Trophoblast cell (in vitro differentiated cells and primary cell): Measurements from ENCODE around the gene ALK.

Experiments
- DNase-seq, 2 donors: peaks; one replicate each; pipeline ENCODE4 v3.0.0-alpha.2; 2016
- H2AFZ ChIP-seq: 2 replicates; pipeline ENCODE4 v1.6.1; 2013; ENCODE audit warnings: low read length, moderate library complexity, mild to moderate bottlenecking; ENCODE audit not compliant: insufficient read depth, poor library complexity
- H2AK5ac ChIP-seq: 2 replicates; pipeline ENCODE4 v1.6.1; 2013; ENCODE audit warnings: mild to moderate bottlenecking, low read length
- H2BK120ac ChIP-seq: 2 replicates; pipeline ENCODE4 v1.6.1; 2013; ENCODE audit warnings: low read length, mild to moderate bottlenecking, moderate library complexity; ENCODE audit not compliant: insufficient read depth, poor library complexity
- H2BK12ac ChIP-seq: 2 replicates; pipeline ENCODE4 v1.6.1; 2013; ENCODE audit warnings: mild to moderate bottlenecking, low read length, moderate library complexity
- H2BK5ac ChIP-seq: 2 replicates; pipeline ENCODE4 v1.6.1; 2013; ENCODE audit warnings: low read length, low read depth, moderate library complexity, mild to moderate bottlenecking; ENCODE audit not compliant: poor library complexity
- H3K14ac ChIP-seq: 2 replicates; pipeline ENCODE4 v1.6.1; 2013; ENCODE audit warnings: mild to moderate bottlenecking, low read length
- H3K18ac ChIP-seq: 2 replicates; pipeline ENCODE4 v1.6.1; 2013; ENCODE audit warnings: mild to moderate bottlenecking, low read length
- H3K23ac ChIP-seq: 2 replicates; pipeline ENCODE4 v1.6.1; 2013; ENCODE audit warnings: low read length
- H3K27ac ChIP-seq: 2 replicates; pipeline ENCODE4 v1.5.1; 2013; ENCODE audit warnings: low read depth, mild to moderate bottlenecking, inconsistent platforms, low read length, moderate library complexity
- H3K27me3 ChIP-seq: 2 replicates; pipeline ENCODE4 v1.6.1; 2013; ENCODE audit warnings: inconsistent platforms, mild to moderate bottlenecking, low read length, moderate library complexity; ENCODE audit not compliant: insufficient read depth
- H3K36me3 ChIP-seq, 2 experiments: 1 replicate in 1 of 2; 2 replicates in 1 of 2; pipeline ENCODE4 v1.6.1; 2013; ENCODE audit warnings: low read length in 2 of 2, mild to moderate bottlenecking in 2 of 2, moderate library complexity in 1 of 2; ENCODE audit not compliant: insufficient read depth in 2 of 2, control insufficient read depth in 1 of 2
- H3K4ac ChIP-seq: 2 replicates; pipeline ENCODE4 v1.6.1; 2013; ENCODE audit warnings: low read depth, mild to moderate bottlenecking, low read length, moderate library complexity
- H3K4me1 ChIP-seq, 2 experiments: 1 replicate in 1 of 2; 2 replicates in 1 of 2; pipeline ENCODE4 v1.6.1; 2013; ENCODE audit warnings: low read length in 2 of 2, mild to moderate bottlenecking in 2 of 2, moderate library complexity in 1 of 2; ENCODE audit not compliant: insufficient read depth in 2 of 2, control insufficient read depth in 1 of 2
- H3K4me2 ChIP-seq: 2 replicates; pipeline ENCODE4 v1.6.1; 2013; ENCODE audit warnings: inconsistent platforms, mild to moderate bottlenecking, low read length, moderate library complexity
- H3K4me3 ChIP-seq: 2 replicates; pipeline ENCODE4 v1.5.1; 2013; ENCODE audit warnings: mild to moderate bottlenecking, low read depth, low read length, inconsistent platforms
- H3K79me1 ChIP-seq: one replicate; pipeline ENCODE4 v1.6.1; 2013; ENCODE audit warnings: low read length
- H3K79me2 ChIP-seq: 2 replicates; pipeline ENCODE4 v1.6.1; 2013; ENCODE audit warnings: low read length, mild to moderate bottlenecking; ENCODE audit not compliant: control insufficient read depth, insufficient read depth, poor library complexity
- H3K9ac ChIP-seq: 2 replicates; pipeline ENCODE4 v1.6.1; 2013; ENCODE audit warnings: mild to moderate bottlenecking, low read length
- H3K9me3 ChIP-seq: 2 replicates; pipeline ENCODE4 v1.6.1; 2013; ENCODE audit warnings: low read depth, mild to moderate bottlenecking, control low read depth, inconsistent platforms, low read length; ENCODE audit not compliant: insufficient read depth
- H4K12ac ChIP-seq: 2 replicates; pipeline ENCODE4 v1.6.1; 2013; ENCODE audit warnings: low read depth, mild to moderate bottlenecking, low read length, moderate library complexity
- H4K8ac ChIP-seq: 2 replicates; pipeline ENCODE4 v1.6.1; 2013; ENCODE audit warnings: low read depth, mild to moderate bottlenecking, low read length, moderate library complexity
- H4K91ac ChIP-seq: one replicate; pipeline ENCODE4 v1.6.1; 2013; ENCODE audit warnings: low read depth, mild to moderate bottlenecking, low read length, moderate library complexity
- WGBS: extraction: QIAGEN DNeasy Blood & Tissue Kit; methylation state at CpG from one replicate; pipeline ENCODE4 v1.1.7; 2013; ENCODE audit warnings: missing lambda C conversion rate; ENCODE audit not compliant: insufficient read length, insufficient coverage; ENCODE audit errors: extremely low coverage; 5-methylcytosine and 5-hydroxymethylcytosine counted together

Gene ALK

DNA sequence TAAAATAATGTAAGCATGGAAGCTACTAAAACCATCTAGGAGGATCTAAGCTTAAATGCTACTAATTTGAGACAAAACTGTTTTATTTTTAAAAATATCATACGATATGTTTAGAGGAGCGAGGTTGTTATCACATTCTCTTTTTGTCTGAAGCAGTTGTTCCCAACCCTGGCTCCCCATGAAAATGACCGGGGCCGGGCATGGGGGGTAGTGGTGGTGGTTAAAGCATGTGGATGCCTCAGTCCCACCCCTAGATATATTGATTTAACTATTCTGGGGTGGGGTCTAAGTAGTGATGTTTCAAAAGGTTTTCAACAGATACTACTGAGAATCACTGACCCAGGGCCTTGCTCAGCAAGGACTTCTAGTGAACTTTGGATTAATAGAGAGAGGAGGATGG is 359.8 kb downstream of the ALK start:
- Histone ChIP-seq H3K9ac (no peak overlapping the region), H3K14ac (no peak overlapping the region), H3K36me3 (no peaks in the 10 kb centered on the region), H3K79me1 (no peaks in the 10 kb centered on the region), H2AFZ (no peak overlapping the region), H3K4me1 (no peaks in the 10 kb centered on the region), H3K79me2 (no peaks in the 10 kb centered on the region), H3K27me3 (no peaks in the 10 kb centered on the region), H3K4ac (no peak overlapping the region), H2AK5ac (no peak overlapping the region), H3K18ac (no peak overlapping the region), H3K27ac (no peak overlapping the region), H4K12ac (no peak overlapping the region), H4K91ac (no peak overlapping the region), H3K23ac (no peak overlapping the region), H3K4me3 (no peak overlapping the region), H3K9me3 (no peaks in the 10 kb centered on the region), H2BK12ac (no peak overlapping the region), H2BK5ac (no peak overlapping the region), H3K4me2 (no peak overlapping the region), H4K8ac (no peak overlapping the region), H2BK120ac (no peak overlapping the region)
- no CpG with 5 or more reads among the region's 4 CpGs for WGBS
- DNase-seq = no peak

GRCh38 chr2:29561181-29561580 is 360.2 kb downstream of the ALK start:
- no peak for DNase-seq
- Histone ChIP-seq H2AFZ (no peak overlapping the region), H3K4me2 (no peak overlapping the region), H3K4ac (no peak overlapping the region), H3K23ac (no peak overlapping the region), H2AK5ac (no peak overlapping the region), H4K91ac (no peak overlapping the region), H3K36me3 (no peaks in the 10 kb centered on the region), H3K14ac (no peak overlapping the region), H3K79me2 (no peaks in the 10 kb centered on the region), H4K8ac (no peak overlapping the region), H2BK5ac (no peak overlapping the region), H3K79me1 (no peaks in the 10 kb centered on the region), H3K9me3 (no peaks in the 10 kb centered on the region), H3K9ac (no peak overlapping the region), H3K27me3 (no peaks in the 10 kb centered on the region), H4K12ac (no peak overlapping the region), H3K18ac (no peak overlapping the region), H3K4me1 (no peaks in the 10 kb centered on the region), H2BK12ac (no peak overlapping the region), H2BK120ac (no peak overlapping the region), H3K4me3 (no peak overlapping the region), H3K27ac (no peak overlapping the region)
- WGBS = no CpG with 5 or more reads among the region's 6 CpGs

GRCh38 chr2:29560566-29560965 is 360.8 kb downstream of the ALK start:
- H3K9me3 ChIP-seq = no peaks in the 10 kb centered on the region

DNA sequence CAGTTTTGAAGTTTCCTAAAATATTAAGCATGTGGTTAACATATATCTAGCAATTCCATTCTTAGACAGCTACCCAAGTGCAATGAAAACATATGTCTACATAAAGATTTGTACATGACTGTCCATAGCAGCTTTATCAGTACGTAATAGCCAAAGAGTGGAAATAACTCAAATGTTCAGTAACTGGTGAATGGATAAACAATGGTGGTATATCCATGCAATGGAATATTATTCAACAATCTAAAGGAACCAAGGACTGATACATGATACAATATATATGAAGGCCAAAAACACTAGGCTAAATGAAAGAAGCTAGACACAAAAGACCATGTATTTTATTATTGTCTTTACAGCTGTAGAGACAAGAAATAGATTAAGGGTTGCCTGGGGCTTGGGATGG is 361.4 kb downstream of the ALK start:
- Histone ChIP-seq H2AK5ac (no peak overlapping the region), H3K4me3 (no peak overlapping the region), H3K4me2 (no peak overlapping the region), H3K36me3 (no peaks in the 10 kb centered on the region), H3K23ac (no peak overlapping the region), H3K79me1 (no peaks in the 10 kb centered on the region), H3K14ac (no peak overlapping the region), H3K27ac (no peak overlapping the region), H2BK12ac (no peak overlapping the region), H3K79me2 (no peaks in the 10 kb centered on the region), H2BK5ac (no peak overlapping the region), H4K8ac (no peak overlapping the region), H3K9ac (no peak overlapping the region), H3K9me3 (no peaks in the 10 kb centered on the region), H2AFZ (no peak overlapping the region), H3K4ac (no peak overlapping the region), H3K18ac (no peak overlapping the region), H3K27me3 (no peaks in the 10 kb centered on the region), H2BK120ac (no peak overlapping the region), H4K91ac (no peak overlapping the region), H4K12ac (no peak overlapping the region), H3K4me1 (no peaks in the 10 kb centered on the region)
- DNase-seq = no peak
- WGBS = no CpG with 5 or more reads among the region's 1 CpG

More at GRCh38 chr2:29560566-29560965, 360.8 kb downstream of the ALK start:
- H3K4me1 ChIP-seq = no peaks in the 10 kb centered on the region
- H2BK12ac ChIP-seq = no peak overlapping the region
- no peak overlapping the region for H3K4ac ChIP-seq
- no peaks in the 10 kb centered on the region for H3K27me3 ChIP-seq
- H4K8ac ChIP-seq = no peak overlapping the region
- H2AK5ac ChIP-seq = no peak overlapping the region
- no peaks in the 10 kb centered on the region for H3K79me2 ChIP-seq
- H3K79me1 ChIP-seq = no peaks in the 10 kb centered on the region
- no peak overlapping the region for H3K4me3 ChIP-seq
- H2AFZ ChIP-seq = no peak overlapping the region
- no peak overlapping the region for H3K9ac ChIP-seq
- no peak overlapping the region for H2BK5ac ChIP-seq
- no peaks in the 10 kb centered on the region for H3K36me3 ChIP-seq
- DNase-seq = no peak
- H3K18ac ChIP-seq = no peak overlapping the region
- WGBS = no CpG with 5 or more reads among the region's 5 CpGs
- no peak overlapping the region for H4K91ac ChIP-seq
- H3K4me2 ChIP-seq = no peak overlapping the region
- H4K12ac ChIP-seq = no peak overlapping the region
- H3K27ac ChIP-seq = no peak overlapping the region
- no peak overlapping the region for H3K23ac ChIP-seq
- H3K14ac ChIP-seq = no peak overlapping the region
- H2BK120ac ChIP-seq = no peak overlapping the region
